LHCN-M2 (cell line): ENCODE measurements around the gene ANAPC5. TPM values are rescaled to one million over a fixed set of nuclear protein-coding genes. Genes with fewer than 3 reads are reported as not detected.
A peak's percentile ranks its signal among the peaks of the same experiment; 100 is the strongest.
"Not testable (repeated sequence)": the region's sequence is repeated elsewhere in the genome, so short reads cannot be mapped to it uniquely, and the experiment has no call there.

Experiments used
- DNase-seq: peaks from one replicate; pipeline ENCODE4 v3.0.0-alpha.2; 2012; ENCODE audit warnings: low read depth
- polyA plus RNA-seq: library from polyadenylated mRNA; unstranded; fragments of >200 nt; gene quantifications from one replicate; pipeline ENCODE4 v1.2.1, GENCODE V29; 2012; ENCODE audit warnings: missing spikeins
- total RNA-seq: library from RNA; depleted of rRNA; stranded (reverse); fragments of >200 nt; gene quantifications from 2 replicates; pipeline ENCODE4 v1.2.3, GENCODE V29; 2014; rRNA removed

The ANAPC5 gene
- 131 and 137 TPM in 2 replicates for total RNA-seq
- polyA plus RNA-seq: 64.3 TPM

GRCh38 chr12:121351820-121352681 is at the start of gene ANAPC5:
ANAPC5 (minus strand) TSS chr12:121352411; CDS start chr12:121352340, 71 bp downstream.
- peak; percentile 100 for DNase-seq

GRCh38 chr12:121400332-121401139 is 48.3 kb upstream of the ANAPC5 start:
- DNase-seq: peak; percentile 19

- peak; percentile 97 for DNase-seq
These were observed 47.5 kb upstream of the ANAPC5 start, which contains the start of gene RNF34 for GRCh38 chr12:121399391-121400331. RNF34 (plus strand) TSS chr12:121400118; CDS start chr12:121400213, 95 bp downstream.

- DNase-seq: no peak
These were observed 46.1 kb upstream of the ANAPC5 start for GRCh38 chr12:121398355-121398754.

GRCh38 chr12:121397521-121397920 is 45.3 kb upstream of the ANAPC5 start:
- DNase-seq: no peak

GRCh38 chr12:121392325-121392716 is 40.1 kb upstream of the ANAPC5 start:
- no peak for DNase-seq

GRCh38 chr12:121391619-121392324 is 39.6 kb upstream of the ANAPC5 start:
- peak; percentile 19 for DNase-seq

GRCh38 chr12:121390856-121391255 is 38.6 kb upstream of the ANAPC5 start:
- DNase-seq: no peak

- DNase-seq: peak; percentile 49
These were observed 36.3 kb upstream of the ANAPC5 start for GRCh38 chr12:121388421-121388981.

- not testable (repeated sequence) for DNase-seq
These were observed 32.7 kb upstream of the ANAPC5 start for GRCh38 chr12:121384891-121385290.

GRCh38 chr12:121383601-121384021 is 31.4 kb upstream of the ANAPC5 start:
- DNase-seq: no peak

- DNase-seq: no peak
These were observed 27.7 kb upstream of the ANAPC5 start for GRCh38 chr12:121379945-121380344.

GRCh38 chr12:121378736-121379135 is 26.5 kb upstream of the ANAPC5 start:
- DNase-seq: no peak

- DNase-seq: no peak
These were observed 24.8 kb upstream of the ANAPC5 start for GRCh38 chr12:121376754-121377697.

GRCh38 chr12:121374945-121375584 is 22.9 kb upstream of the ANAPC5 start:
- DNase-seq: not testable (repeated sequence)

- DNase-seq: not testable (repeated sequence)
These were observed 22.1 kb upstream of the ANAPC5 start for GRCh38 chr12:121374336-121374735.

- DNase-seq: no peak
These were observed 21.5 kb upstream of the ANAPC5 start for GRCh38 chr12:121373755-121374154.

- no peak for DNase-seq
These were observed 19.2 kb upstream of the ANAPC5 start for GRCh38 chr12:121371404-121371803.
